HepG2 (cell line): ENCODE measurements around the gene KRT33A. TPM values are rescaled to one million over a fixed set of nuclear protein-coding genes. Genes with fewer than 3 reads are reported as not detected.
"Not testable (repeated sequence)": the region's sequence is repeated elsewhere in the genome, so short reads cannot be mapped to it uniquely, and the experiment has no call there.

Source experiments
- ATAC-seq: fragments of 200-7000 bp; cut with Tn5 transposase; 3 replicates; pipeline ENCODE4 v1.9.1; 2020; ENCODE audit warnings: mild to moderate bottlenecking, moderate library complexity
- BruUV-seq: library from RNA; stranded (reverse); fragments of 400-500 nt; replicated peaks from 2 replicates; lab custom pipeline; 2021; lab: Mats Ljungman, UMichigan
- CTCF ChIA-PET: fragments of 300-600 bp; formaldehyde crosslinking; extraction: SDS; loops from one replicate; lab custom pipeline; 2021; ENCODE audit warnings: low total read pairs, inconsistent platforms, low intra/inter-chr PET ratio; lab: Yijun Ruan, JAX
- POLR2A ChIA-PET: fragments of 350-600 bp; sonication (Branson Sonifier 250); formaldehyde crosslinking; loops from one replicate; lab custom pipeline; 2020; ENCODE audit warnings: antibody characterized with exemption, inconsistent platforms; lab: Yijun Ruan, JAX
- DNase-seq: peaks from one replicate; pipeline ENCODE4 v3.0.0-alpha.2; 2015; ENCODE audit warnings: low spot score
- FAIRE-seq: peaks from 3 replicates; lab custom pipeline; 2011; peaks lifted over from hg19 to GRCh38; lab: Jason Lieb, UNC
- H2AFZ ChIP-seq: one replicate; pipeline ENCODE4 v1.6.1; 2011; ENCODE audit warnings: low read length, inconsistent platforms
- H3K27ac ChIP-seq: fragments of 300-600 bp; 3 replicates; pipeline ENCODE4 v1.8.0; 2011; ENCODE audit warnings: mixed run types, mild to moderate bottlenecking, mixed read lengths, low read length, inconsistent platforms; ENCODE audit not compliant: insufficient read depth; ENCODE audit errors: extremely low read length
- H3K27me3 ChIP-seq, 2 experiments: fragments of 200-600 bp in 1 of 2; 2 replicates in 1 of 2; 3 replicates in 1 of 2; pipeline versions ENCODE4 v1.6.0 to v1.8.0; 2011; ENCODE audit warnings: low read length in 2 of 2, mild to moderate bottlenecking in 2 of 2, moderate library complexity in 2 of 2, inconsistent platforms in 1 of 2; ENCODE audit not compliant: insufficient read depth in 2 of 2, control insufficient read depth in 1 of 2
- H3K36me3 ChIP-seq, 2 experiments: fragments of 200-600 bp in 1 of 2; replicated peaks in 1 of 2; 2 replicates in 1 of 2; 3 replicates in 1 of 2; pipeline versions ENCODE4 v1.5.1 to v1.8.0; 2011; ENCODE audit warnings: low read length in 2 of 2, inconsistent platforms in 1 of 2; ENCODE audit not compliant: insufficient read depth in 2 of 2, control insufficient read depth in 1 of 2
- H3K4me1 ChIP-seq: 2 replicates; pipeline ENCODE4 v1.5.1; 2012; ENCODE audit warnings: low read length, inconsistent platforms; ENCODE audit not compliant: insufficient read depth
- H3K4me2 ChIP-seq: 2 replicates; pipeline ENCODE4 v1.6.0; 2011; ENCODE audit warnings: low read depth, low read length, inconsistent platforms
- H3K4me3 ChIP-seq, 3 experiments: fragments of 200-600 bp in 1 of 3; sonication (generic), shearing (Covaris generic) in 1 of 3; replicated peaks in 1 of 3; 2 replicates each; pipeline ENCODE4 v1.5.1; 2011 to 2016; ENCODE audit warnings: low read length in 3 of 3, inconsistent platforms in 2 of 3, low read depth in 2 of 3, mild to moderate bottlenecking in 2 of 3, control low read depth in 1 of 3, mixed read lengths in 1 of 3; ENCODE audit not compliant: insufficient read depth in 1 of 3
- H3K79me2 ChIP-seq: one replicate; pipeline ENCODE4 v1.6.1; 2011; ENCODE audit warnings: low read length, inconsistent platforms; ENCODE audit not compliant: insufficient read depth
- H3K9ac ChIP-seq: 2 replicates; pipeline ENCODE4 v1.6.0; 2011; ENCODE audit warnings: mild to moderate bottlenecking, low read depth, low read length, inconsistent platforms; ENCODE audit not compliant: insufficient read depth
- H3K9me3 ChIP-seq: 2 replicates; pipeline ENCODE4 v1.5.1; 2012; ENCODE audit warnings: mild to moderate bottlenecking, low read length
- H4K20me1 ChIP-seq: 2 replicates; pipeline ENCODE4 v1.6.0; 2011; ENCODE audit warnings: inconsistent platforms, mild to moderate bottlenecking, low read length, moderate library complexity; ENCODE audit not compliant: insufficient read depth
- HNRNPK ChIP-seq: fragments of 200-400 bp; formaldehyde crosslinking; IDR thresholded peaks from 2 replicates; pipeline ENCODE4 v1.6.1; 2018; ENCODE audit warnings: low read length, low read depth, moderate library complexity, mild to moderate bottlenecking; ENCODE audit not compliant: poor library complexity, severe bottlenecking
- KDM1A ChIP-seq: IDR thresholded peaks from 2 replicates; pipeline ENCODE4 v1.6.1; 2016; ENCODE audit warnings: missing compliant biosample characterization
- KDM5A ChIP-seq: fragments of 200-600 bp; sonication (generic); IDR thresholded peaks from 2 replicates; pipeline ENCODE4 v1.7.0; 2018; ENCODE audit warnings: antibody characterized with exemption, mild to moderate bottlenecking, low read length, borderline replicate concordance
- NFKB2 ChIP-seq: sonication (generic); formaldehyde crosslinking; IDR thresholded peaks from 2 replicates; pipeline ENCODE4 v1.4.0; 2020; ENCODE audit warnings: missing genetic modification reagents, borderline replicate concordance
- RAD51 ChIP-seq: fragments of 450-650 bp; IDR thresholded peaks from 2 replicates; pipeline ENCODE4 v1.6.1; 2016; ENCODE audit warnings: borderline replicate concordance
- ZNF33B ChIP-seq: sonication (generic); formaldehyde crosslinking; IDR thresholded peaks from 2 replicates; pipeline ENCODE4 v1.5.1; 2020; ENCODE audit warnings: mild to moderate bottlenecking, missing genetic modification reagents
- ZNF850 ChIP-seq: sonication (generic); formaldehyde crosslinking; conservative IDR thresholded peaks from 2 replicates; pipeline ENCODE4 v1.9.0; 2021; ENCODE audit warnings: mild to moderate bottlenecking, missing genetic modification reagents
- ZSCAN20 ChIP-seq: sonication (generic); formaldehyde crosslinking; IDR thresholded peaks from 2 replicates; pipeline ENCODE4 v1.4.0; 2020; ENCODE audit warnings: missing genetic modification reagents, mild to moderate bottlenecking, borderline replicate concordance
- ZZZ3 ChIP-seq: sonication (generic); formaldehyde crosslinking; IDR thresholded peaks from 2 replicates; pipeline ENCODE4 v1.4.0; 2020; ENCODE audit warnings: missing genetic modification reagents, mild to moderate bottlenecking, borderline replicate concordance
- WGBS: methylation state at CpG from one replicate; pipeline ENCODE4 v1.1.6; 2017; ENCODE audit warnings: low lambda C conversion rate; 5-methylcytosine and 5-hydroxymethylcytosine counted together
- in situ Hi-C: cut with HindIII; loops from 2 replicates; pipeline ENCODE4 v1.10.0; 2017; ENCODE audit warnings: low pct_unique_long_range_greater_than_20kb; ENCODE audit not compliant: extremely low pct_ligation_motif_present
- intact Hi-C: fragments of 100-400 bp; cut with micrococcal nuclease; formaldehyde crosslinking; loops from one replicate; pipeline ENCODE4 v1.10.0; 2022; ENCODE audit not compliant: unreplicated experiment
- polyA plus RNA-seq, 8 experiments: library from polyadenylated mRNA; depleted of rRNA in 3 of 8; stranded (reverse) in 7 of 8; unstranded in 1 of 8; fragments of >200 nt; fragmentation: Illumina TruSeq in 4 of 8; extraction: Trizol in 4 of 8; gene quantifications; 2 replicates each; pipeline versions ENCODE4 v1.2.1 to v1.2.3, GENCODE V29; 2011 to 2016; ENCODE audit warnings: low read depth in 4 of 8, missing spikeins in 1 of 8, mixed read lengths in 1 of 8; ENCODE audit not compliant: insufficient read depth in 1 of 8
- total RNA-seq, 5 experiments: library from RNA; depleted of rRNA; stranded (reverse); fragments of >200 nt; fragmentation: Illumina TruSeq; extraction: Trizol; gene quantifications; 2 replicates each; pipeline ENCODE4 v1.2.3, GENCODE V29; 2016; ENCODE audit warnings: low read depth in 1 of 5

KRT33A gene
- total and polyA plus RNA-seq, 2 of the 13 experiments (the other 11 are each of a cell fraction or from before 2014, with no cell fraction given), result not detected

DNA sequence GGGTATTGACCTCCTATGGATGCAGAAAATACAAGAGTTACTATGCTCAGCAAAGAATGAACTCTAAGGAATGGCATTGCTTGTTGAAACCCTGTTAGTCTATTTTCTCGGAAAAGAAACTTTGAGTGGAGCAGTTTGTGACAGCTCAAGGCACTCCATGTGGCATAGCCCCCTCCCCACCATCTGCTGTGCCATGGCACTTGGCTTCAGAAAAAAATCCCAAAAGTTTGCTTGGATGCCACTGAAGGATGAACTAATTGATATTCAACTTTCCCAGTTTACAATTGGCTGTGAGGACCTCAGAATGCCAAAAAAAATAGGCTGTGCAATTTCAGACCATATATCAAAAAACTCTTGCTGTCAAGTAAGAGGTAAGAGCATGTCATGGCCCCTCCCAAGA, 45.0 kb upstream of the KRT33A start:
- in situ Hi-C loops, result no loop called here
- Histone ChIP-seq H3K27me3 (peaks cover 2 to 11% of the 10 kb centered on the region in 2 experiments; a peak in 3 of 5 replicates), H4K20me1 (no peaks in the 10 kb centered on the region), H3K79me2 (no peaks in the 10 kb centered on the region), H2AFZ (no peak overlapping the region), H3K4me3 (no peak overlapping the region), H3K4me2 (no peak overlapping the region), H3K27ac (no peak overlapping the region), H3K36me3 (no peaks in the 10 kb centered on the region), H3K9me3 (no peaks in the 10 kb centered on the region), H3K4me1 (no peaks in the 10 kb centered on the region), H3K9ac (no peak overlapping the region)
- no peak for ATAC-seq
- no TSS peak for BruUV-seq
- TF ChIP-seq NFKB2 (CRISPR knock-in tag) (no peak), HNRNPK (no peak), ZSCAN20 (CRISPR knock-in tag) (no peak), ZNF850 (no peak), KDM1A (CRISPR knock-in tag) (no peak), ZZZ3 (CRISPR knock-in tag) (no peak), ZNF33B (CRISPR knock-in tag) (no peak), RAD51 (no peak), KDM5A (no peak)
- intact Hi-C loops, result no loop called here
- ChIA-PET POLR2A (no interaction called here), CTCF (no interaction called here)
- no peak for FAIRE-seq
- WGBS, result 28% methylated on average over 1 of the region's 1 CpG
- no peak for DNase-seq

DNA sequence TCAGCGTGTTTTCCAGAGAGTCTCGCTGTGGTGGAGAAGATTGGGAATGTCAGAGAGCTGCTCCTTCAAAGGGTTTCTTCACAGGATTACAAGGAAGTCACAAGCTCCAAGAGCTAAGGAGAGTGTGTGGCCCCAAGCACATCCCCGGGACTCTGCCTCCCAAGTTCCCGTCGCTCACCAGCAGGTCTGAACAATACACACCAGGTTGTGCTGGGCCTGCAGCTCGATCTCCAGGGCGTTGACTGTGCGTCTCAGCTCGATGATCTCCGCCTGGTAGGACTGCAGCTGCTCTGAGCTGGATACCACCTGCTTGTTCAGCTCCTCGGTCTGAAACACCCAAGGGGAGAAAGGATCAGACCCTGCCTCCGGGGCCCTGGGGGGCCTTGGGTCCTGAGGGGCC, 44.4 kb upstream of the KRT33A start:
- H3K9ac ChIP-seq, in situ Hi-C loops, CTCF ChIA-PET, FAIRE-seq, DNase-seq, H3K27ac ChIP-seq, H3K79me2 ChIP-seq, BruUV-seq, H3K4me2 ChIP-seq, POLR2A ChIA-PET, H3K4me3 ChIP-seq, H3K9me3 ChIP-seq, ATAC-seq, H3K4me1 ChIP-seq, H2AFZ ChIP-seq, H4K20me1 ChIP-seq, intact Hi-C loops, H3K36me3 ChIP-seq: not testable (repeated sequence)
- peaks cover 2 to 11% of the 10 kb centered on the region in 2 experiments; a peak in 3 of 5 replicates for H3K27me3 ChIP-seq
- 41% methylated on average over 10 of the region's 12 CpGs for WGBS
